ENCODE measurements around the gene GALNT9. TPM values are rescaled to one million over a fixed set of nuclear protein-coding genes. Genes with fewer than 3 reads are reported as not detected.

Gene GALNT9
- total RNA-seq, 1 donor from 2014 or later = not detected

- no peak overlapping the region for H3K4me3 ChIP-seq (ENCODE audit: low read depth, low read length)
- TF ChIP-seq CTCF (IDR thresholded peaks at IDR 0.05; ENCODE audit: insufficient read depth, low read length, severe bottlenecking) = no peak
- no peak for FAIRE-seq
- H3K27me3 ChIP-seq (ENCODE audit: control insufficient read depth, insufficient read depth, low read length) = peaks cover 5% of the 10 kb centered on the region
- no peaks in the 10 kb centered on the region for H3K36me3 ChIP-seq (ENCODE audit: control insufficient read depth, insufficient read depth, low read length)
- no peak for DNase-seq (ENCODE audit: low read depth)
These were observed 157.3 kb downstream of the GALNT9 start for GRCh38 chr12:132171968-132172521.

GRCh38 chr12:132171293-132171967, 158.0 kb downstream of the GALNT9 start:
- no peak for TF ChIP-seq CTCF (IDR thresholded peaks at IDR 0.05; ENCODE audit: insufficient read depth, low read length, severe bottlenecking)
- no peak overlapping the region for H3K4me3 ChIP-seq (ENCODE audit: low read depth, low read length)

DNA sequence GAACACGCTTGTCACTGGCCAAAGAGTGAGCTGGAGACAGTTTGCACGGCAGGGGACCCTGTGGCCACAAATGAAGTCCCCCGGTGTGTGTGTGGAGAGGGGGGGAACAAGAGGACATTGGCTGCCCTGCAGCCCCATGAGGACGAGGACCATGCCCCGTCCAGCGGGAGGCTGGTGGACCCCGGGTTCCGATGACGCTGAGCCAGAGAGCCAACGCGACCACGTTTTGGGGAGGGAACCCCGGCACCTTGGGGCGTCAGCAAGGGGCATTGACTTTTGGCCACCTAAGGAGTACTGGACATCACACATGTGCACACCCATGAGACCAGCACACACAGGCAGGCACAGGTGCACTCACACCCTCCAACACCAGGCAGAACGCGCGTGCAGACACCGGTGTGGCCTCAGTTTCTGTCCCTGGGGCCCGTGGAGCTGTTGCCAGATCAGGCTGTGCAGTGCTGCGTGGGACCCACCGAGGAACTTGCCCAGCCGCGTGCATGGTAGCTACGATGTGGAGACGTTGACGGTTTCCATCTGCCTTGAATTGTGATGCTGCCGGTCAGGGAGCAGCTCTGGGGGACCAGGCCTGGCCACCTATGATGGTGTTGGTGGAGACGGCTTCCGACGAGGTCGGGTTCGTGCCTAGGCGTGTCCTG, 158.6 kb downstream of the GALNT9 start:
- Histone ChIP-seq H3K27me3 (ENCODE audit: control insufficient read depth, insufficient read depth, low read length) (peaks cover 5% of the 10 kb centered on the region), H3K36me3 (ENCODE audit: control insufficient read depth, insufficient read depth, low read length) (no peaks in the 10 kb centered on the region), H3K4me3 (ENCODE audit: low read depth, low read length) (no peak overlapping the region)
- FAIRE-seq (no peak), DNase-seq (ENCODE audit: low read depth) (no peak)
- TF ChIP-seq CTCF (IDR thresholded peaks at IDR 0.05; ENCODE audit: insufficient read depth, low read length, severe bottlenecking) = no peak

More at GRCh38 chr12:132171293-132171967, 158.0 kb downstream of the GALNT9 start:
- FAIRE-seq = no peak
- Histone ChIP-seq H3K36me3 (ENCODE audit: control insufficient read depth, insufficient read depth, low read length) (no peaks in the 10 kb centered on the region), H3K27me3 (ENCODE audit: control insufficient read depth, insufficient read depth, low read length) (peaks cover 5% of the 10 kb centered on the region)
- DNase-seq (ENCODE audit: low read depth) = no peak

DNA sequence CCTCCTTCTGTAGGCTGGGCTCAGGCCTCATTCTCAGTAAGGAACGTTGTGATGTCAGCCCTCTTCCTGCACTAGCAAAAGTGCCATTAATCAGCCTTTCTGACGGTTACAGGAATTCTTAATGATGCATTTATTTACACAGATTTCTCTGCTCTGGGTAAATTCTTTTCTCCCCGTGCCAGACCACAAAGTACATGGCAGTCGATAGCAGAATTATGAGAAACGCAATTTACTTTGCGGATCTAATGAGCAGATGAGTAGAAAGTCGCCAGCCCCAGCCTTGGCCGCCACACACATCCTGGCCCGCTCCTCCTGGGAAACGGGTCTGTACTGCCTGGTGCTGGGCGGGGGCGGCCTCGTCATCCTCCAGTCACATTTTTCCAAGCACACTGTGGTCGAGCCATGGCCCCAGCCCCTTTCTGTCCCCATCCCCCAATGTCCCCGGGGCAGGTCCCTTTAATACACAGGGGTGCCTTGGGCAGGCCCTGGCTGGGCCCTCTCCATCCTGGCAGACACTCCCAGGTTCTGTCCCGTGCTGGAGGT, 159.2 kb downstream of the GALNT9 start:
- Histone ChIP-seq H3K4me3 (ENCODE audit: low read depth, low read length) (no peak overlapping the region), H3K27me3 (ENCODE audit: control insufficient read depth, insufficient read depth, low read length) (peaks cover 5% of the 10 kb centered on the region), H3K36me3 (ENCODE audit: control insufficient read depth, insufficient read depth, low read length) (no peaks in the 10 kb centered on the region)
- TF ChIP-seq CTCF (IDR thresholded peaks at IDR 0.05; ENCODE audit: insufficient read depth, low read length, severe bottlenecking) = no peak
- FAIRE-seq = no peak
- no peak for DNase-seq (ENCODE audit: low read depth)

DNA sequence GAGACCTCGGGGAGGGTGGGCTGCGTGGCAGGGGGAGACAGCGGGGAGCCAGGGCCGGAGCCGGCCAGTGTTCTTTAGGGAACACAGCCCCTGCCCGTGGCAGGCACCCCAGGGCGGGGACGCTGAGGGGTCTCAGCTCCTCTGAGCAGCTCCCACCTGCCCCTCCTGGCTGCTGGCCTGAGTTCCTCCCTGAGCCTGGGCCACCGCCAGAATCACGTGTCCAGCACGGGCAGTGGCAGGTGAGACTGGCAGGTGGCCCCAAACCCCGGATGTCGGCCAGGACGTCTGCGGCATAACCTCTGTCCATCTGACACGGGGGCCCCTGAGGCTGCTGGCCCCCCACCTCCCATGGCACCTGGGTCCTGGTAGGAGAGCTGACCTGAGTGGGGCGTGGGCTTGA, 160.0 kb downstream of the GALNT9 start:
- peaks cover 5% of the 10 kb centered on the region for H3K27me3 ChIP-seq (ENCODE audit: control insufficient read depth, insufficient read depth, low read length)

More for the DNA sequence above, 160.0 kb downstream of the GALNT9 start:
- no peaks in the 10 kb centered on the region for H3K36me3 ChIP-seq (ENCODE audit: control insufficient read depth, insufficient read depth, low read length)
- DNase-seq (ENCODE audit: low read depth) (no peak), FAIRE-seq (no peak)
- TF ChIP-seq CTCF (IDR thresholded peaks at IDR 0.05; ENCODE audit: insufficient read depth, low read length, severe bottlenecking) = no peak
- no peak overlapping the region for H3K4me3 ChIP-seq (ENCODE audit: low read depth, low read length)
